Ishikawa (cell line): Measurements from ENCODE around the gene HS2ST1.

Source experiments
- TCF12 ChIP-seq: IDR thresholded peaks from 2 replicates; pipeline ENCODE4 v1.6.1; 2012; ENCODE audit warnings: low read depth
- USF1 ChIP-seq: IDR thresholded peaks from 2 replicates; pipeline ENCODE4 v1.6.1; 2012
- ZBTB7A ChIP-seq: IDR thresholded peaks from 2 replicates; pipeline ENCODE4 v1.6.1; 2012; ENCODE audit warnings: low read depth

DNA sequence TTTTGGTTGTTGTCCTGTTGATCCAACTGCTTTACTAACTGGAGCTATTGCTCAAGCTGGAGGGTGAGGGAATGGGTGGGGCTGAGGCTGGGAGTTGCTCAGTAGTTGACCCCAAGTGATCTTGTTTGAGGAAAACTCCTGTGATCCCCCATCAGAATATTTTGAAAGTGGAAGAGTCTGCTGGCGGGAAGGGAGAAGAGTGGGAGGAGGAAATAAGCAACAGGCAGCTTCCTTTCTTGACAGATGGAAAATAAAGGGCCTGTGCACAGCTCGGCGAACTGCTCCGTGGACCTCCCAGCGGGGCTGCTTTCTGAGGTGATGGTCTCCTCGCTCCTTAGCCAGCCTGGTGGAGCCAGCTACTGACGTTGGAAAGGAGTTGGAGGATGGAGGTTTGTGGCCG lies 215.2 kb downstream of the HS2ST1 start:
- TF ChIP-seq USF1: no peak
- TF ChIP-seq ZBTB7A: no peak
- TF ChIP-seq TCF12: no peak
